Endometrial microvascular endothelial cells (primary cell): ENCODE data around the gene PPP2R3B. TPM values are rescaled to one million over a fixed set of nuclear protein-coding genes. Genes with fewer than 3 reads are reported as not detected.
"Not testable (repeated sequence)": the region's sequence is repeated elsewhere in the genome, so short reads cannot be mapped to it uniquely, and the experiment has no call there.

Experiments
- in situ Hi-C: cut with HindIII; loops from 2 replicates; pipeline ENCODE4 v1.10.0; 2017; ENCODE audit warnings: low sequenced_read_pairs, low pct_unique_long_range_greater_than_20kb; ENCODE audit errors: inconsistent ontology term
- total RNA-seq: library from RNA; depleted of rRNA; stranded (reverse); fragments of >200 nt; gene quantifications from one replicate; pipeline ENCODE4 v1.2.3, GENCODE V29; 2015; ENCODE audit errors: inconsistent ontology term

Gene PPP2R3B
- total RNA-seq, 1 donor from 2014 or later, result 17.2 TPM

DNA sequence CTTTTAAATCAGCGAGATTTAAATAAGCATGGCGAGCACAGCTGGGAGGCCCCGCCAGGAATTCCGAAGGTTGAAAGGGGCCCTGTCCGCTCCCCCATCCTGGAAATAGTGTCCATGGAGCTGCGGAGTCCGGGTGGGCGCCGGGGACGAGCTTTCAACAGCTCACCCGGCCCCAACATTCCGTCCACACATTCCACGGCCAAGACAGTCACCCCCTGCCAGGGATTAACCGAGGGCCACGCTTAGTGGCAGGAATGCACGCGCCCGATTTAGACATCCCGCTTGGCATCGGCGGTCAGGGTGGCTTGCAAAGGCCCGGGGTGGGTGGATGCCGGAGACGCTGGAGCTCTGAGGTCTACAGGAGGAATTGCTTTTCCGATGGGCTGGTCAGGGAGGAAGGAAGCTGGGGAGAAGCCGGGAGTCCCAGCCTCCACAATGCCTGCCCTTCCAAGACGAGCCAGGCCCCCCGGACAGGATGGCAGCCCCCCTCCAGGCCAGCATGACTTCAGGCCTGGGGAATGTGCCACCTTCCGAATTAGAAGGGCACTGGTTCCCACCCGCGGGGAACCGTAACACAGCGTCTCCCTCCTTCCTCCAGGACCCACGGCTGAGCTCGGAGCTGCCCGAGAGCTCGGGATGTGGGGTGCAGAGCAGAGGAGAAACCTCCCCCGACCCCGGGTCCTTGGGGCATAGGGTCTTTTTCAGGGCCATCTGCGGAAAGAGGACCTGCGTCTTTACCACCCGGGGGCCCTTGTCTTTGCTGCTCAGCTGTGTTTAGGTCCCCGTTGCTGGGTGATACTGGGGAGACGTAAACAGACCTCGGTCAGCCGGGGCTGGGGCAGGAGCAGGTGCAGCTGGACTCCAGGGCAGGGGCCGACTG, 26.9 kb upstream of the PPP2R3B start:
- in situ Hi-C loops, result no loop called here

DNA sequence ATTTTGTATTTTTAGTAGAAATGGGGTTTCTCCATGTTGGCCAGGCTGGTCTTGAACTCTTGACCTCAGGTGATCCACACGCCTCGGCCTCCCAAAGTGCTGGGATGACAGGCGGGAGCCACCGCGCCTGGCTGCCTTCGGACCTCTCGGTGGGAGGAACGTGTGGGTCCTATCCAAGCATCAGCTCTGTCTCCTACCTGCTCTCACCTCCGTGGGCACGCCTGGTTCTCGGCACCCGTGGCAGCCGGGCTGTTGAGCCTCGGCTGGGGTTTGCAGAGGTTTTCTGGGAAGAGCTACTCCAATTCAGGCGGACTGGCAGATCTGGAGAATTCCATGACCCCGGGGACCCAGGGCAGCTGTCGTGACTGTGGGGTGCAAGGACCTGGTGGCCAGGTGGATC, 23.6 kb upstream of the PPP2R3B start:
- in situ Hi-C loops, result no loop called here

DNA sequence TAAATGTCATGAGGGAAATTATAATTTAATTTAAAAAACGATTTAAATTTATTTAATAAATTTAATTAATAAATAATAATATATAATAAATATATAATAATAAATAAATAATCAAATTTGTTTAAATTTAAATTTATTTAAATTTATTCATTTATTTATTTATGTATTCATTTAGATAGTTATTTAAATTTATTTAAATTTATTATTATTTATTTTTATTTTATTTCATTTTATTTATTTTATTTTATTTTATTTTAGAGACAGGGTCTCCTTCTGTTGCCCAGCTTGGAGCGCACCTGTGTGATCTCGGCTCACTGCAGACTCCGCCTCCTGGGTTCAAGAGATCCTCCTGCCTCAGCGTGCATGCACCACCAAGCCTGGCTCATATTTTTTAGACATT, 18.4 kb upstream of the PPP2R3B start:
- in situ Hi-C loops, result no loop called here

DNA sequence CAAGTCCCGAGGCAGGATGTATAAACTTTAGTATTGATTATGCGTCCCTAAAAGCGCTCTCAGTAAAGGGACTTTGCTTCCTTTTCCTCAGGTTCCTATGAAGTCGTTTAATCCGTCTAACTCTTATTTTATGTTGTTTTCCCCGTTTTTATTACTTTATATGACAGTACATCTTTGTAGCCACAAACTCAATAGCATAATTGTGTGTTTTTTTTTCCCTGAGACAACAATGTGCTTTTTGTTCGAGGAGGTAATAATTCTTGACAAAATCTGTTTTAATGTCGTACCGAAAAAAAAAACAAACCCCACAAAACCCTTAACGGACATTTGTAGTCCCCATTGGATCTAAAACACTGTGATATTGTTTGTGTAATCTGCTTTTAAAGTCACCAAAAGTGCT, 17.9 kb upstream of the PPP2R3B start:
- in situ Hi-C loops, result no loop called here

DNA sequence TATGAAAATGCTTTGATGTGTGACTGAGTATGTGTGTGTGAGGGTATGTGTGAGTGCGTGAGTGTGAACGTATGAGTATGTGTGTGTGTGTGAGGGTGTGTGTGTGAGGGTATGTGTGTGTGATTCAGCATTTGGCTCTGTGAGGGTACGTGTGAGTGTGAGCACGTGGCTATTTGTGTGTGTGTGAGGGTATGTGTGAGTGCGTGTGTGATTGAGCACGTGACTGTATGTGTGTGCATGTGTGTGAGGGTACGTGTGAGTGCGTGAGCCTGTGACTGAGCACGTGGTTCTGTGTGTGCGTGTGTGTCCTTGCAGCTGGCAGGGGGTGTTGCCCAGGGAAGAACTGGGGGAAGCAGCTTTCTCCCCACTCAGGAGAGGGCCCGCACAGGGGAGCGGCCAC, 16.1 kb upstream of the PPP2R3B start:
- in situ Hi-C loops, result no loop called here

DNA sequence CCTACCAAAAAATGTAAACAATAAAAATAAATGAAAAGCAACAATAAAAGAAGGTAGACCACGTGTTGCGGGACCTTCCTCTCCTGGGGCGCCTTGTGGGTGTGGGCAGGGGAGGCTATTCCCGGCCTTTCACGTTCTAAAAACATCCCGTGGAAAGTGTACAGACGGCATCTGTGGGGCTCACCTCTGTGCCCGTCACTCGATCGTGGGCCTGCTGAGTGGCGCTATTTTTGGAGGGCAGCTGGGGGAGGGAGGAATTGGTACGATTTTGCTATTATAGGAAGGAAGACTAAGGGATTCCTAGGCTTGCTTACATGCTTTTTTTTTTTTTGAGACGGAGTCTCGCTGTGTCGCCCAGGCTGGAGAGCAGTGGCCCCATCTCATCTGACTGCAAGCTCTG, 13.6 kb upstream of the PPP2R3B start:
- in situ Hi-C loops, result no loop called here

DNA sequence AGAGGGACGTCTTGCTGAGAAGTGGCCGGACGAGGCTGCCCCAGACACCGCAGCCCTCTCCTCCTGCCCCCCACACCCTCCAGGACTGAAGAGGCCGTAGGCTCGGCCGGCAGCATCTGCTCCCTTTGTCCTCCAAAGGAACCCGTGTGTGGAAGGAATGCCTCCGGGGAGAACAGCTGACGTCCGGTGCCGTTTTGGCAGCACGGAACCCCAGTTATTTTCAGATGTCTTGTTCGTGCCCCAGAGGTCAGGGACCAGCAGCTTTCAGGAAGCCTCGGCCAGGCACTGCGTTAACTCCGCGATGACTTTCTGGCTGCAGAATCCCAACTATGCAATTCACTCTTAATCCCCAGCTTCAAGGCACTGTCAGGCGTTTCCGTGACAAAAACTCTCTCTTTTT, 10.9 kb upstream of the PPP2R3B start:
- in situ Hi-C loops, result no loop called here

DNA sequence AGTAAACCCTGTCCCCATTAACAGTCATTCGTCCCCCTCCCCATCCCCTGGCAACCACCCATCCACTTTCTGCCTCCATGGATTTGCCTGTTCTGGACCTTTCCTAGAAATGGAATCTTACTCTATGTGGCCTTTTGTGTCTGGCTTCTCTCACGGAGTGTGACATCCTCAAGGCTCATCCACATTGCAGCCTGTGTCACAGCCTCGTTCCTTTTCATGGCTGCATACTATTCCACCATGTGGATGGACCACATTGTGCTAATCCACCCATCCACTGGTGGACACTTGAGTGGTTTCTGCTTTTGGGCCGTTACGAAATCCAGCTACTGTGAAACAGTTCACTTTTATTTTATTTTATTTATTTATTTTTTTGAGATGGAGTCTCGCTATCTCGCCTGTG, 8.1 kb upstream of the PPP2R3B start:
- in situ Hi-C loops, result no loop called here

DNA sequence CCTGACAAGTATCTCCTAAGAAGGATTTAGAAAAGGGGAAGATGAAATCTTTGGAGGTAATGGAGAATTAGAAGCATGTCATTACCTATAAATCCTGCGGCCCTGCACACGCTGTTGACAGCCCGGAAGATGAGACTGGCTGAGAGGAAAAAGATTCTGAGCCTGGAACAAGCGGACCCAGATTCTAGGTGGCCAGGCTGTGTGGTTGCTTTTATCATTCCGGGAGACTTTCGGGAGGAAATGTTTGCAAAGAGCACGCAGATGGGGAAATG, 5.8 kb upstream of the PPP2R3B start:
- in situ Hi-C loops, result no loop called here

DNA sequence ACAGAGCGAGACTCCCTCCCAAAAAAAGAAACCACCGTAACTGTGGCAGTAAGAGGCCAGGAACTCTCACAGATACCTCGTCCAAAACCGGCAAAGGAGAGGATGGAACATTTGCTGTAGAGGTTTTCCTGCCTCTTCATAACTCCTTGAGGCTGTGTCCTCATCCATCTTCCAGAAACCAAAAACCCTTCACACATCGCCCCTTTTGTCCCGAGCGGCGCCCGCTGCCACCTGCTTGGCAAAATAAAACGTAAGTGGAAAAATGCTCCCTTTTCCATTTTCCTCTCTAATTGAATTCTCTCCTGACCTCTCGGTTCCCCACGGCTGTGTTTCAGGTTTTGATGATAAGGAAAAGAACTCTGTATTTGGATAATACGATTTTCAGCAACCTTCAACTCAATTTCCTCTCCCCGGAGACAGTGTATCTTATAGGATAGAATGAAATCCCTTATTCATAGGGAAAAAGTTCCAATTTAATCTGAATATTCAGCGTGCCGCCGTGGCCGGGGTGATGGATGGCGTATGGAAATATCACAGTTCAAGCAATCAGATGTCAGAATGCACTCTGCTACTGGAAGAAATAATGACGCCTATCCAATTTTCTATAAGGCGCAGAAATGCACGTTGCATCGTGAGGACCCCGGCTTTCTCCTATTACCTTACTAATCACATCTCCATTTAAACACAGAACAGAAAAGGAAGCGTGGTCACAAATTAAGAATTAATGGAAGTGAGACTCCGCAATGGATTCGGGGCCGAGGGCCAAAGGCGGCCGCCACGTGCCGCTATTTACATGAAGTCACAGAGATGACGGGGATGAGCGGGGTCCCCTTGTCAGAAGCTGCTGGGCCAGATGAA, 5.2 kb upstream of the PPP2R3B start:
- in situ Hi-C loops, result no loop called here

DNA sequence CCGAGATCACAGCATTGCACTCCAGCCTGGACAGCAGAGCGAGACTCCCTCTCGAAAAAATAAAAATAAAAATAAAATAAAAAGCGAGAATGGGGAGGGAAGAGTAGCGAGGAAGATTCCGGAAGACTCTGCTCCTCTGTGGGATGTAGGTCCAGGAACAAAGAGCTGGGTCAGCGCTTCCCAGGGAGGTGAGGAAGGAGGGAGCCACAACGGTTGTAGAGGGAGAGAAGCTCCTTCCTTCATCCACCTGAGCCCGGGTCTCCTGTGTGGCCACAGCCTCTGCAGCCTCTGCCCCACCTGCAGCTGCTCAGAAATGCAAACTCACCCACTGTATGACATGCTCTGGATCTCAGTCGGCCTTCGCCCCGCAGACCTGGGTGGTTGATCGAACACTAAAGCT, 3.8 kb upstream of the PPP2R3B start:
- in situ Hi-C loops, result no loop called here

DNA sequence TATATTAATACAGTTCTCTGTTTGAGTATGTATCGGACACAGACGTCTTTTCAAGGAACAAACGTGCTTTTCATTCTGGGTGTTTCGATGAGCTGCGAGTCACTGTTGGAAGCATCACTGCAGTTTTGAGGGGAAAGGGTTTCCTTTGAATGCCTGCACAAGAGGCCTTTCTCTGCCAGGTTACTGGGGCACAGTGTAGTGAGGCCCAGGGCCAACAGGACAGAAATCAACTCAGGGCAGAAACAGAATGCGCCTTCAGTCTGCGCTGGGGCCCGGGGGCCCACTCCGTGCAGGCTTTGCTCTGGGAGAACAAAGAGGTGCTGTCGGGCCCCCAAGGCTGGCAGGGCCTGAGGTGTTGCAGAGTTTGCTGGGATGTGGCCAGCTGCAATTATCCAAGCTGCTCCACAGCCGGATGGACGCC, 2.3 kb upstream of the PPP2R3B start:
- in situ Hi-C loops, result no loop called here

DNA sequence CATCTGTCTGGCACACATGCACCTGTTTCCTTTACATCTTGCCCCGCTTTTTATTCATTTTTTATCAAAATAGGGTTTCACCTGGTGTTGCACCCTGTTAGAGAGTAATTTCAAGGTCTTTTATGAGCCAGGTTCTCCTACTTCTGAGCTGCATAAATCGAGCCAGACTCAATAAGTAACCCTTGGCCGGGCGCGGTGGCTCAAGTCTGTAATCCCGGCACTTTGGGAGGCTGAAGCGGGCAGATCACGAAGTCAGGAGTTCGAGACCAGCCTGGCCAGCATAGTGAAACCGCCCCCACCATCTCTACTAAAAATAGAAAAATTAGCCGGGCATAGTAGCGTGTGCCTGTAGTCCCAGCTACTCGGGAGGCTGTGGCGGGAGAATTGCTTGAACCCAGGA, 1.0 kb upstream of the PPP2R3B start:
- in situ Hi-C loops, result no loop called here

DNA sequence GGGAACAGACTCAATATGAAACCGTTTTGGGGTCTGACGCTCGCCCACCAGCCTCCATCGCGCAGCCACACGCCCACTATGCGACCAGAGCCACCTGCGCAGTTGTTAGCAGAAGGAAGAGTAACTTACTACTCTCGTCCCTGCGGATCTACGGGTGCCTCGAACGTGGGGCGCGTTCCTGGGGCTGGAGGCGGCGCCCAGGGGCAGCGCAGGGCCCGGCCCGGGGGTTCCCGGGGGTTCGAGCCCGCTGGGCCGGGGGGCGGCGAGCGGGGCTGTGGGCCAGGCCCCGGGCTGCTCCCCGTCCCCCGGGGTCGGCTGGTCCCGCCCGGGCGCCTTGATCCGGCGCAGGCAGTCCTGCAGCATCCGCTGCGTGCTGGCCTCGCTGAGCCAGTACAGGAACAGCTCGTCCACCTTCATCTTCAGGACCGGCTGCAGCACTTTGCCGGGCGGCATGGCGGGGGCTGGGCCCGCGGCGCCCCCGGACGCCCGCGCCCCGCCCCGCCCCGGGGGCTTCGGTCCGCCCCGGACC, 404 bp downstream of the PPP2R3B start:
- in situ Hi-C loops, result no loop called here

DNA sequence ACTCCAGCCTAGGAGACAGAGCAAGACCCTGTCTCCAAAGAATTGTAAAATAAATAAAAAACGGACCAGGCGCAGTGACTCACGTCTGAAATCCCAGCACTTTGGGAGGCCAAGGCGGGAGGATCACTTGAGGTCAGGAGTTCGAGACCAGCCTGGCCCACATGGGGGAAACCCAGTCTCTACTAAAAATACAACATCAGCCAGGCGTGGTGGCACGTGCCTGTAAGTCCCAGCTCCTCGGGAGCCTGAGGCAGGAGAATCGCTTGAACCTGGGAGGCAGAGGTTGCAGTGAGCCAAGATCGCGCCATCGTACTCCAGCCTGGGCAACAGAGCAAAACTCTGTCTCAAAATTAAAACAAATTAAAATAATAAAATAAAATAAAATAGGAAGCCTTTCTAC, 971 bp downstream of the PPP2R3B start:
- in situ Hi-C loops, result not testable (repeated sequence)

DNA sequence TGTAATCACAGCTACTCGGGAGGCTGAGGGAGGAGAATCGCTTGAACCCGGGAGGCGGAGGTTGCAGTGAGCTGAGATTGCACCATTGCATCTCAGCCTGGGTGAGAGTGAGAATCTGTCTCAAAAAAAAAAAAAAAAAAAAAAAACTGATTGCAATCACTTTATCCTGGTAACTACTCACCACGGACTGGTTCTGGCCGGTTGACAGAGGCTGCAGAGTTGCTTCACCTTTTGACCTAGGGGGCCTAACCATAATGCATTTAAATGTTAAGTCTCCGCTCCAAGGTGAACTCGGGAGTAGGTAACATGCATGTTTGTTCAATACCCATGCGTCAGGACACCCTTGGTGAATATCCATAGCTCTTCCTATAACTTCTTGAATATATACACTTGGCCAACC, 1.8 kb downstream of the PPP2R3B start:
- in situ Hi-C loops, result no loop called here

DNA sequence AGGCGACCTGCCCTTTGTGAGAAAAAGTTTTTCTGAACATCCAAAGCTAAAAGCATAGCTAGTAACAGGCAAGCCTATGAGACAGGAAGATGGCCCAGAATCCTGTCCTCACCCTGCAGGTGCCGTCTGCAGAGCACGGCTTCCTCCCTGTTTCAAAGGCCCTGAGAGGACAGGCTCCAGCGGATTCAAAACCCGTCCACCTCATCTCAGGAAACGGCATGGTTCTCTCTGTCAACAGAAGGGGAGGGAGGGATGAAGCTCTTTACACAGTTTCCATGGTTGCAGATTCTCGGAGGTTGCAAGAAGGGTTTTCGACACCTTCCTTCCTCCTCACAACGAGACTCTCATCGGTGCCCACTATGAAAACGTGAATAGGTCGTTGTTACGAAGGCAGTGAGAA, 8.3 kb downstream of the PPP2R3B start:
- in situ Hi-C loops, result no loop called here

DNA sequence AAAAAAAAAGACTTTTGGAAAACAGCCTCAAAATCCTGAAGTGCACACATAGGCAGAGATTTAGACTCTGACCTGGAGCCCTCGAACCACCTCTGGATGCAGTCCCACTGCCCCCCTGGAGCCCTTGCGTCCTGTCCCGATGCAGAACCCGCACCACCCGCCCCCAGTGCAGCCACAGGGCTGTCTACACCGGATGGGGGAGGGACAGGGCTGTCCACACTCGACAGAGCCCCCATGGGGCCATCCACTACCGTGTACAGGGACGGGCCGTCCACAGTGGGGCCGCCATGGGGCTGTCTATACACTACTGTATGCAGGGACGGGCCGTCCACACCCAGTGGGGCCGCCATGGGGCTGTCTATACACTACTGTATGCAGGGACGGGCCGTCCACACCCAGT, 10.5 kb downstream of the PPP2R3B start:
- in situ Hi-C loops, result not testable (repeated sequence)

DNA sequence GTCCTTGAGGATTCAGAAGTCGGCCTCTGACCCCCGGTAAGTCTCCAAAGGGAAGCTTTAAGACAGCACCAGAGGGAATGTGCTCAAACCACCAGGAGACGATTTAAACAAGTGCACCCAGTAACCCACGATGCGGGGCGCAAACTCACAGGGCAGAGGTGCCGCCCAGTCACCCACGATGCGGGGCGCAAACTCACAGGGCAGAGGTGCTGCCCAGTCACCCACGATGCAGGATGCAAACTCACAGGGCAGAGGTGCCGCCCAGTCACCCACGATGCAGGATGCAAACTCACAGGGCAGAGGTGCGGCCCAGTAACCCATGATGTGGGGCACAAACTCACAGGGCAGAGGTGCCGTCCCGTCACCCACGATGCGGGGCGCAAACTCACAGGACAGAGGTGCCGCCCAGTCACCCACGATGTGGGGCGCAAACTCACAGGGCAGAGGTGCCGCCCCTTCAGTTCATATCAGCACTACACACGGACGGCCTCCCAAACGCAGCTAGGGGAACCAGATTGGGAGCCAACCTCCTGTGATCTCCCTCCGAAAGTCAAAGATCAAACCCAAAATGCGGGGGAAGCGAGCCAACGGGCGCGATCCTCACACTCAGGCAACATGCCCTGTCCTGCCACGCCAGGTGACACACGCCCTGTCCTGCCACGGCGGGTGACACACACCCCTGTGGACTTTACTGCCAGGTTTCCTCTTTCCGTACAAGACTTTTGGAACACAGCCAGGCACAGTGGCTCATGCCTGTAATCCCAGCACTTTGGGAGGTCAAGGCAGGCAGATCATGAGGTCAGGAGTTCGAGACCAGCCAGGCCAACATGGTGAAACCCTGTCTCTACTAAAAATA, 11.3 kb downstream of the PPP2R3B start:
- in situ Hi-C loops, result no loop called here
